HepG2 (cell line): ENCODE data around the gene ST6GAL2. TPM values are rescaled to one million over a fixed set of nuclear protein-coding genes. Genes with fewer than 3 reads are reported as not detected.

ENCODE experiments used
- ATAC-seq: fragments of 200-7000 bp; cut with Tn5 transposase; 3 replicates; pipeline ENCODE4 v1.9.1; 2020; ENCODE audit warnings: mild to moderate bottlenecking, moderate library complexity
- BruUV-seq: library from RNA; stranded (reverse); fragments of 400-500 nt; replicated peaks from 2 replicates; lab custom pipeline; 2021; lab: Mats Ljungman, UMichigan
- CTCF ChIA-PET: fragments of 300-600 bp; formaldehyde crosslinking; extraction: SDS; loops from one replicate; lab custom pipeline; 2021; ENCODE audit warnings: low total read pairs, inconsistent platforms, low intra/inter-chr PET ratio; lab: Yijun Ruan, JAX
- POLR2A ChIA-PET: fragments of 350-600 bp; sonication (Branson Sonifier 250); formaldehyde crosslinking; loops from one replicate; lab custom pipeline; 2020; ENCODE audit warnings: antibody characterized with exemption, inconsistent platforms; lab: Yijun Ruan, JAX
- DNase-seq: peaks from one replicate; pipeline ENCODE4 v3.0.0-alpha.2; 2015; ENCODE audit warnings: low spot score
- FAIRE-seq: peaks from 3 replicates; lab custom pipeline; 2011; peaks lifted over from hg19 to GRCh38; lab: Jason Lieb, UNC
- H2AFZ ChIP-seq: one replicate; pipeline ENCODE4 v1.6.1; 2011; ENCODE audit warnings: low read length, inconsistent platforms
- H3K27ac ChIP-seq: fragments of 300-600 bp; 3 replicates; pipeline ENCODE4 v1.8.0; 2011; ENCODE audit warnings: mixed run types, mild to moderate bottlenecking, mixed read lengths, low read length, inconsistent platforms; ENCODE audit not compliant: insufficient read depth; ENCODE audit errors: extremely low read length
- H3K27me3 ChIP-seq, 2 experiments: fragments of 200-600 bp in 1 of 2; 2 replicates in 1 of 2; 3 replicates in 1 of 2; pipeline versions ENCODE4 v1.6.0 to v1.8.0; 2011; ENCODE audit warnings: low read length in 2 of 2, mild to moderate bottlenecking in 2 of 2, moderate library complexity in 2 of 2, inconsistent platforms in 1 of 2; ENCODE audit not compliant: insufficient read depth in 2 of 2, control insufficient read depth in 1 of 2
- H3K36me3 ChIP-seq, 2 experiments: fragments of 200-600 bp in 1 of 2; replicated peaks in 1 of 2; 2 replicates in 1 of 2; 3 replicates in 1 of 2; pipeline versions ENCODE4 v1.5.1 to v1.8.0; 2011; ENCODE audit warnings: low read length in 2 of 2, inconsistent platforms in 1 of 2; ENCODE audit not compliant: insufficient read depth in 2 of 2, control insufficient read depth in 1 of 2
- H3K4me1 ChIP-seq: 2 replicates; pipeline ENCODE4 v1.5.1; 2012; ENCODE audit warnings: low read length, inconsistent platforms; ENCODE audit not compliant: insufficient read depth
- H3K4me2 ChIP-seq: 2 replicates; pipeline ENCODE4 v1.6.0; 2011; ENCODE audit warnings: low read depth, low read length, inconsistent platforms
- H3K4me3 ChIP-seq, 3 experiments: fragments of 200-600 bp in 1 of 3; sonication (generic), shearing (Covaris generic) in 1 of 3; replicated peaks in 1 of 3; 2 replicates each; pipeline ENCODE4 v1.5.1; 2011 to 2016; ENCODE audit warnings: low read length in 3 of 3, inconsistent platforms in 2 of 3, low read depth in 2 of 3, mild to moderate bottlenecking in 2 of 3, control low read depth in 1 of 3, mixed read lengths in 1 of 3; ENCODE audit not compliant: insufficient read depth in 1 of 3
- H3K79me2 ChIP-seq: one replicate; pipeline ENCODE4 v1.6.1; 2011; ENCODE audit warnings: low read length, inconsistent platforms; ENCODE audit not compliant: insufficient read depth
- H3K9ac ChIP-seq: 2 replicates; pipeline ENCODE4 v1.6.0; 2011; ENCODE audit warnings: mild to moderate bottlenecking, low read depth, low read length, inconsistent platforms; ENCODE audit not compliant: insufficient read depth
- H3K9me3 ChIP-seq: 2 replicates; pipeline ENCODE4 v1.5.1; 2012; ENCODE audit warnings: mild to moderate bottlenecking, low read length
- H4K20me1 ChIP-seq: 2 replicates; pipeline ENCODE4 v1.6.0; 2011; ENCODE audit warnings: inconsistent platforms, mild to moderate bottlenecking, low read length, moderate library complexity; ENCODE audit not compliant: insufficient read depth
- ARNTL ChIP-seq: sonication (generic); formaldehyde crosslinking; IDR thresholded peaks from 2 replicates; pipeline ENCODE4 v1.4.0; 2020; ENCODE audit warnings: mild to moderate bottlenecking, missing genetic modification reagents
- CSRNP1 ChIP-seq: sonication (generic); formaldehyde crosslinking; IDR thresholded peaks from 2 replicates; pipeline ENCODE4 v1.8.1; 2023; ENCODE audit warnings: mild to moderate bottlenecking, missing genetic modification reagents
- GLMP ChIP-seq: sonication (generic); formaldehyde crosslinking; IDR thresholded peaks from 2 replicates; pipeline ENCODE4 v1.9.0; 2021; ENCODE audit warnings: missing genetic modification reagents, mild to moderate bottlenecking, borderline replicate concordance
- GRHL1 ChIP-seq: sonication (generic); formaldehyde crosslinking; conservative IDR thresholded peaks from 2 replicates; pipeline ENCODE4 v1.8.0; 2022; ENCODE audit warnings: missing genetic modification reagents
- GZF1 ChIP-seq: sonication (generic); formaldehyde crosslinking; IDR thresholded peaks from 2 replicates; pipeline ENCODE4 v1.5.1; 2020; ENCODE audit warnings: mild to moderate bottlenecking, missing genetic modification reagents
- JDP2 ChIP-seq: sonication (generic); formaldehyde crosslinking; IDR thresholded peaks from 2 replicates; pipeline ENCODE4 v1.8.1; 2022; ENCODE audit warnings: missing genetic modification reagents, borderline replicate concordance
- NR2F1 ChIP-seq, 2 experiments: fragments of 450-650 bp in 1 of 2; formaldehyde crosslinking in 1 of 2; IDR thresholded peaks; 2 replicates each; pipeline versions ENCODE4 v1.5.0 to v1.6.1; 2016 to 2020; ENCODE audit warnings: mild to moderate bottlenecking in 1 of 2, missing compliant biosample characterization in 1 of 2, missing genetic modification reagents in 1 of 2, moderate library complexity in 1 of 2
- SIX1 ChIP-seq: sonication (generic); formaldehyde crosslinking; IDR thresholded peaks from 2 replicates; pipeline ENCODE4 v1.4.0; 2020; ENCODE audit warnings: missing genetic modification reagents, borderline replicate concordance
- SOX13 ChIP-seq, 3 experiments: fragments of 450-650 bp in 1 of 3; sonication (generic) in 1 of 3; formaldehyde crosslinking in 1 of 3; IDR thresholded peaks in 2 of 3; conservative IDR thresholded peaks in 1 of 3; 2 replicates each; pipeline versions ENCODE4 v1.5.0 to v1.6.1; 2016 to 2020; ENCODE audit warnings: antibody characterized with exemption in 1 of 3, mild to moderate bottlenecking in 1 of 3, missing compliant biosample characterization in 1 of 3, missing genetic modification reagents in 1 of 3, moderate library complexity in 1 of 3
- TEAD2 ChIP-seq: sonication (generic); formaldehyde crosslinking; IDR thresholded peaks from 2 replicates; pipeline ENCODE4 v1.9.0; 2021; ENCODE audit warnings: missing genetic modification reagents
- ZBTB2 ChIP-seq: sonication (generic); formaldehyde crosslinking; IDR thresholded peaks from 2 replicates; pipeline ENCODE4 v1.8.0; 2022; ENCODE audit warnings: low read depth, missing genetic modification reagents
- ZBTB25 ChIP-seq: IDR thresholded peaks from 2 replicates; pipeline ENCODE4 v1.6.1; 2018; ENCODE audit warnings: missing genetic modification reagents
- ZNF766 ChIP-seq: sonication (generic); formaldehyde crosslinking; IDR thresholded peaks from 2 replicates; pipeline ENCODE4 v1.5.0; 2020; ENCODE audit warnings: missing genetic modification reagents, borderline replicate concordance
- ZNF776 ChIP-seq: sonication (generic); formaldehyde crosslinking; IDR thresholded peaks from 2 replicates; pipeline ENCODE4 v1.4.0; 2020; ENCODE audit warnings: mild to moderate bottlenecking, missing genetic modification reagents
- WGBS: methylation state at CpG from one replicate; pipeline ENCODE4 v1.1.6; 2017; ENCODE audit warnings: low lambda C conversion rate; 5-methylcytosine and 5-hydroxymethylcytosine counted together
- in situ Hi-C: cut with HindIII; loops from 2 replicates; pipeline ENCODE4 v1.10.0; 2017; ENCODE audit warnings: low pct_unique_long_range_greater_than_20kb; ENCODE audit not compliant: extremely low pct_ligation_motif_present
- intact Hi-C: fragments of 100-400 bp; cut with micrococcal nuclease; formaldehyde crosslinking; loops from one replicate; pipeline ENCODE4 v1.10.0; 2022; ENCODE audit not compliant: unreplicated experiment
- polyA plus RNA-seq, 8 experiments: library from polyadenylated mRNA; depleted of rRNA in 3 of 8; stranded (reverse) in 7 of 8; unstranded in 1 of 8; fragments of >200 nt; fragmentation: Illumina TruSeq in 4 of 8; extraction: Trizol in 4 of 8; gene quantifications; 2 replicates each; pipeline versions ENCODE4 v1.2.1 to v1.2.3, GENCODE V29; 2011 to 2016; ENCODE audit warnings: low read depth in 4 of 8, missing spikeins in 1 of 8, mixed read lengths in 1 of 8; ENCODE audit not compliant: insufficient read depth in 1 of 8
- total RNA-seq, 5 experiments: library from RNA; depleted of rRNA; stranded (reverse); fragments of >200 nt; fragmentation: Illumina TruSeq; extraction: Trizol; gene quantifications; 2 replicates each; pipeline ENCODE4 v1.2.3, GENCODE V29; 2016; ENCODE audit warnings: low read depth in 1 of 5

The ST6GAL2 gene
- total and polyA plus RNA-seq, 2 of the 13 experiments (the other 11 are each of a cell fraction or from before 2014, with no cell fraction given): not detected

GRCh38 chr2:106843910-106844250 lies 42.1 kb downstream of the ST6GAL2 start (continued):
- TF ChIP-seq ZBTB2: no peak

GRCh38 chr2:106843001-106843909 lies 42.7 kb downstream of the ST6GAL2 start:
- intact Hi-C loops: no loop called here
- TF ChIP-seq NR2F1 (CRISPR knock-in tag; IDR thresholded peaks at IDR 0.05): no peak
- TF ChIP-seq JDP2 (CRISPR knock-in tag): no peak
- no peak for TF ChIP-seq GZF1 (CRISPR knock-in tag)
- no peak for TF ChIP-seq GLMP (CRISPR knock-in tag)
- no peak for TF ChIP-seq TEAD2 (CRISPR knock-in tag)
- no peak for TF ChIP-seq SIX1
- TF ChIP-seq ARNTL (CRISPR knock-in tag): no peak
- TF ChIP-seq SOX13 (IDR thresholded peaks at IDR 0.05): no peak
- TF ChIP-seq SOX13 (CRISPR knock-in tag; conservative IDR thresholded peaks at IDR 0.05 in 1 of 2, IDR thresholded peaks at IDR 0.05 in 1 of 2): no peak
- TF ChIP-seq ZBTB25: no peak
- no peak for TF ChIP-seq ZNF766 (CRISPR knock-in tag)
- TF ChIP-seq CSRNP1: no peak
- no peak for TF ChIP-seq GRHL1
- no peak for TF ChIP-seq ZNF776 (CRISPR knock-in tag)
- no peak for ATAC-seq
- ChIA-PET POLR2A (no interaction called here), CTCF (no interaction called here)
- Histone ChIP-seq H2AFZ (no peak overlapping the region), H3K4me2 (no peak overlapping the region), H3K4me1 (no peaks in the 10 kb centered on the region), H3K79me2 (no peaks in the 10 kb centered on the region), H3K9ac (no peak overlapping the region), H3K9me3 (no peaks in the 10 kb centered on the region), H3K4me3 (no peak overlapping the region), H3K27ac (no peak overlapping the region), H3K36me3 (no peaks in the 10 kb centered on the region), H4K20me1 (no peaks in the 10 kb centered on the region), H3K27me3 (peaks cover 0 to 4% of the 10 kb centered on the region in 2 experiments; a peak in 1 of 5 replicates)
- WGBS: 53% methylated on average over 49 of the region's 63 CpGs
- no peak for DNase-seq
- in situ Hi-C loops: no loop called here
- no peak for FAIRE-seq
- BruUV-seq: no TSS peak
